Brain microvascular endothelial cell (primary cell): ENCODE results near the gene MRPS14.

Source experiments
- DNase-seq: peaks from one replicate; pipeline ENCODE4 v3.0.0-alpha.2; 2020
- H3K27ac ChIP-seq: fragments of 250-450 bp; sonication (Bioruptor Pico); 2 replicates; pipeline ENCODE4 v1.5.1; 2020; ENCODE audit warnings: mild to moderate bottlenecking, moderate library complexity
- H3K27me3 ChIP-seq: fragments of 250-450 bp; sonication (Bioruptor Pico); replicated peaks from 2 replicates; pipeline ENCODE4 v1.5.1; 2020; ENCODE audit warnings: mild to moderate bottlenecking
- H3K36me3 ChIP-seq: fragments of 250-450 bp; sonication (Bioruptor Pico); replicated peaks from 2 replicates; pipeline ENCODE4 v1.5.1; 2020; ENCODE audit warnings: mild to moderate bottlenecking
- H3K4me3 ChIP-seq: 2 replicates; pipeline ENCODE4 v1.5.1; 2011; ENCODE audit warnings: low read depth, mild to moderate bottlenecking, control low read depth, low read length, moderate library complexity
- CTCF ChIP-seq: IDR thresholded peaks from 2 replicates; pipeline ENCODE4 v1.5.1; 2011; ENCODE audit warnings: low read depth, mild to moderate bottlenecking, moderate library complexity, low read length, control low read depth, inconsistent platforms; ENCODE audit errors: missing control alignments
- in situ Hi-C: cut with HindIII; loops from 2 replicates; pipeline ENCODE4 v1.10.0; 2017; ENCODE audit warnings: low sequenced_read_pairs, low pct_ligation_motif_present

MRPS14 gene

GRCh38 chr1:175023043-175023921 lies at the start of gene MRPS14:
TSS of gene MRPS14 (minus strand) at chr1:175023425. CDS start at chr1:175023408, 17 bp downstream.
- no peaks in the 10 kb centered on the region for H3K27me3 ChIP-seq
- H3K4me3 ChIP-seq, result peak within 1 kb of the TSS; percentile 88
- no peak for TF ChIP-seq CTCF
- no peaks in the 10 kb centered on the region for H3K36me3 ChIP-seq
- DNase-seq, result peak; percentile 99
- in situ Hi-C loops, result no loop called here
- peak within 1 kb of the TSS; percentile 75 for H3K27ac ChIP-seq

- no peak for TF ChIP-seq CTCF
- H3K27me3 ChIP-seq, result no peaks in the 10 kb centered on the region
- peak; percentile 74 for DNase-seq
- H3K36me3 ChIP-seq, result no peaks in the 10 kb centered on the region
- in situ Hi-C loops, result no loop called here
- H3K4me3 ChIP-seq, result no peak overlapping the region
- no peak overlapping the region for H3K27ac ChIP-seq
Measured at GRCh38 chr1:175072099-175072951, 49.1 kb upstream of the MRPS14 start.

GRCh38 chr1:175071276-175071943 lies 48.2 kb upstream of the MRPS14 start:
- DNase-seq, result no peak
- H3K27me3 ChIP-seq, result no peaks in the 10 kb centered on the region
- in situ Hi-C loops, result no loop called here
- TF ChIP-seq CTCF, result no peak
- H3K4me3 ChIP-seq, result no peak overlapping the region
- no peak overlapping the region for H3K27ac ChIP-seq
- H3K36me3 ChIP-seq, result no peaks in the 10 kb centered on the region

GRCh38 chr1:175070818-175071217 lies 47.6 kb upstream of the MRPS14 start:
- no peak for DNase-seq
- no peaks in the 10 kb centered on the region for H3K27me3 ChIP-seq
- TF ChIP-seq CTCF, result no peak
- in situ Hi-C loops, result no loop called here
- no peak overlapping the region for H3K27ac ChIP-seq
- H3K36me3 ChIP-seq, result no peaks in the 10 kb centered on the region
- no peak overlapping the region for H3K4me3 ChIP-seq

- no peak for TF ChIP-seq CTCF
- H3K4me3 ChIP-seq, result no peak within 1 kb of the TSS
- no peak for DNase-seq
- in situ Hi-C loops, result no loop called here
- H3K27ac ChIP-seq, result no peak within 1 kb of the TSS
- no peaks in the 10 kb centered on the region for H3K27me3 ChIP-seq
- no peaks in the 10 kb centered on the region for H3K36me3 ChIP-seq
Measured at GRCh38 chr1:175067362-175068106, 44.3 kb upstream of the MRPS14 start, which contains the start of gene TNN. TSS of gene TNN (plus strand) at chr1:175067833. CDS start at chr1:175077419, 9,586 bp downstream.
